Measurements from ENCODE around the gene RAB37. TPM values are rescaled to one million over a fixed set of nuclear protein-coding genes. Genes with fewer than 3 reads are reported as not detected.

Gene RAB37
- polyA plus RNA-seq, 4 donors, result 4.0 to 6.0 (median 5.4) TPM

DNA sequence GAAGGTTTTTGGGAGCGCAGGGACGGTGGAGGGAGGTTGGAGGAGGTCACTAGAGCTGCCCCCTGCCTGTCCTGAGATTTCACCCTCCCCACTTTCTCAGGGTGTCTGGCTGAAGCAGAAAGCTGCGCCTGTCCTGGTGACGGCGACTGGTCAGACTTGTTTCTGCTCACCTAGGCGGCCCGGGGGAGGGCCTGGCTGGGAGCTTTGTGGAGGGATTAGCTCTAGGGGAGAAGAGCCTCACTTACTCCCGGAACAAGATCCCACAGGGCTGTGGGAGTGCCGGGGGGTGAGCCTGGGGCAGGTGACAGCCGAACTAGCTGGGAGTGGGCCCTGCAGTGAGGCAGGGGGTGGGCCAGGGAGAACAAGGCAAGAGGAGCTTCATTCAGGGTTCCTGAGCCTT is 22.9 kb downstream of the RAB37 start:
- no peak for DNase-seq (ENCODE audit: low read depth in 4 of 4, low spot score in 3 of 4)

DNA sequence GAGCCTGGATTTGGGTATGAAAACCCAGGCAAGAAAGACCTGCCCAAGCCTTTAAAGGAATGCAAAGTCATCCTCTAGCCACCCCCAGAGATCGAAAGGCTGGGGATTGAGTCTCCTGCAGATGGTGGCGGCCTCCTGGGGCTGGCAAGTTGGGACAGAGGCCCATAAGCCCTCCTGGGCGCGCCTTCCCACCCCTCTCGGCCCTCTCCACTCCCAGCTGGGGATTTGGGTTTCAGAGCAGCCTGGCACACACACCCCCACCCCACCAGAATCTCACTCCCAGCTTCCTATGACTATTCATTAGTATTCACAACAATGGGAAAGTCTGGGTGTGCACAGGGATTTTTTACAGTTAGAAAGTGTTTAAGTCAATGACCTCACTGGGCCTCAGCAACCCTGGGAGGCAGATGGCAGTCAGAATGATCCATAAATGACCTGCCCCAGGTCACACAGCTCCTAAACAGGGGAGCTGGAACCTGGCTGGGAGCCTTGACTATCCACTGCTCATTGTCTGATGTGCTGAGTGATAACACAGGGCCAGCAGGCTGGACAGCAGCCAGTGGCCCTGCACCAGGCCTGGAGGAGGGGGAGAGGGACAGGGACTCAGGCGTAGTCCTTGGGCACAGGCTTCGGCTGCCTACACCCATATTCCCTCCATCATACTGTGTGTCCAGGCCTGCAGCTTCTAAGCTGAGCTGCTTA is 23.5 kb downstream of the RAB37 start:
- DNase-seq (ENCODE audit: low read depth in 4 of 4, low spot score in 3 of 4), result no peak

- DNase-seq (ENCODE audit: low read depth in 4 of 4, low spot score in 3 of 4), result no peak
These were observed 24.4 kb downstream of the RAB37 start for GRCh38 chr17:74761419-74761818.

GRCh38 chr17:74761931-74762330 is 24.9 kb downstream of the RAB37 start:
- DNase-seq (ENCODE audit: low read depth in 4 of 4, low spot score in 3 of 4), result no peak

- peak in 2 of 4 donors; percentile 71 to 74 for DNase-seq (ENCODE audit: low read depth in 4 of 4, low spot score in 3 of 4)
These were observed 26.7 kb downstream of the RAB37 start for GRCh38 chr17:74763565-74764387.

DNA sequence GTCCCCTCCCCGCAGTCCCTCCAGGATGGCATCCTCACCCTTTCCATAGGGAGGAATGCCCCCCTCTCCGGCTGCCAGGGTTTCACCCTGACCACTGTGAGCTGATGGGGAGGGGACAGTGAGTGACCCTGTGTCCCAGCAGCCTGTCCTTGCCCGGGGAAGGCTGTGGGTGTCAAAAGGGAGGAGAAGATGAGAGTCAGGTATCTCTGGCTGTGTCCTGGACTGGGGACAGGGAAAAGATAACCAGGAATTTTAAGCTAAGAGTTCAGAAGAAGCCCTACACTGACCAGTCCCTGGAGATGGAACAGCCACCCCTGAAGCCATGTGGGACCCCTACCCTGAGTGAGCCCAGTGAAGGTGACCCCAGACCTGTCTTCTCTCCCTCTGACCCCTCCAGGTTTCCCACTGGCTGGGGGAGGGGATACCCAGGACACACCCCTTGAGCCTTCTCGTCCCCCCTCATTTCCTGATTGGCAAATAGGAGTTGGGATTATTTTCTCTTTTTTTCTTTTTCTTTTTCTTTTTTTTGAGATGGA is 27.8 kb downstream of the RAB37 start:
- no peak for DNase-seq (ENCODE audit: low read depth in 4 of 4, low spot score in 3 of 4)

DNA sequence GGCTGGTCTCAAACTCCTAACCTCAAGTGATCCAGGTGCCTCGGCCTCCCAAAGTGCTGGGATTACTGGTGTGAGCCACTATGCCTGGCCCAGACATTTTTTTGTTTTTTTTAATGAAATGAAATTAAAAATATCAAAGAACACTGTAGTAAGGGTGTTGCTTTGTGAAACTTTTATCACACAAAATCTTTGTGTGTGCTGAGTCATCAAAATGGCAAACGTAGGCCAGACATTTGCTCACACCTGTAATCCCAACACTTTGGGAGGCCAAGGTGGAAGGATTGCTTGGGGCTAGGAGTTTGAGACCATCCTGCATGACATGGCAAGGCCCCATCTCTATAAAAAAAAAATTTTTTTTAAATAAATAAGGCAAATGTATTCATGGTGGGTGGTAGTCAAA is 29.4 kb downstream of the RAB37 start:
- no peak for DNase-seq (ENCODE audit: low read depth in 4 of 4, low spot score in 3 of 4)

DNA sequence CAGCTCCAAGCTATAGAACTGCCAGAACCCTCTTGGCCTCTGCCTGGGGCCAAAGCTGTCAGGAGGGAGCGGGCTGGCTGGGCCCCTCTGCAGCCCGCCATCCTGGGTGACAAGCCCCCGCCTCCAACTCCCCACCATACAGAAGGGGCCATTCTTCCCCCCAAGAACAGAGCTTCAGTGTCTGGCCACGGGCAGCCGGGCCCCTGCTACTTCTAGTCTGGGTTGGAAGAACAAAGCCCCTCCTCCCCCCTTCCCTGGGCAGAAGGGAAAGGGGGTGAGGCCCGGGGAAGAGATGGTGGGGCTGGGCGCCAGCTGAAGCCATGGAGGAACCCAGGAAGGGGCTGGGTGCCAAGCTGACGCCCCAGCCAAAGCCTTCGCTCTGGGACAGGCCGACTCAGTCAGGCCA is 30.1 kb downstream of the RAB37 start:
- no peak for DNase-seq (ENCODE audit: low read depth in 4 of 4, low spot score in 3 of 4)

GRCh38 chr17:74768069-74768762 is 31.2 kb downstream of the RAB37 start:
- DNase-seq (ENCODE audit: low read depth in 4 of 4, low spot score in 3 of 4), result no peak

GRCh38 chr17:74768763-74769114 is 31.7 kb downstream of the RAB37 start:
- DNase-seq (ENCODE audit: low read depth in 4 of 4, low spot score in 3 of 4), result no peak

DNA sequence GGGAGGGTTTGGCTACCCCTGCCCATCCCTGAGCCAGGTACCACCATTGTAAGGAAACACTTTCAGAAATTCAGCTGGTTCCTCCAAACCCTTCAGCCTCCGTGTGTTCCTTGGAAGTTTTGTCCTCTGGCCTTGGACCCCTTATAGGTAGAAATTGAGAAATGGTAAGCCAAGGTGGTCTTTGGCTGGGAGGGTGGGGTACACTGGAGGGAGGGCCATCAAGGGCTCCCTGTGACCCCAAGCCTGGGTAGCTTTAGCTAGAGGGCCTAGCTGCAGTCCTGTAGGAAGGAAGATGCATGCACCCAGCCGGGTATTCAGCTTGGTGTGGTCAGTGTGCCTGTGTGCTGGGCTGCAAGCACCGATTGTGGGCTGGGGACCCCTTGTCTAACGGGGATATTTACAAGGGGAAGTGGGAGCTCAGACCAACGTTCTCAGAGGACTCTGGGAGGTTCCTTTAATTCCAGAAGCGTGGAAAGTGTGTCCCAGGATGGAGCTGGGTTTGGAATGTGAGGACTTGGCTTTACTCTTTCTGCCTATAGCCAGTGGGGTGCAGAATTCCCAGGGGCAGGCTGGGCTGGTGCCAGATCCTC is 32.3 kb downstream of the RAB37 start:
- no peak for DNase-seq (ENCODE audit: low read depth in 4 of 4, low spot score in 3 of 4)

GRCh38 chr17:74769856-74770497 is 32.9 kb downstream of the RAB37 start:
- DNase-seq (ENCODE audit: low read depth in 4 of 4, low spot score in 3 of 4), result no peak

- no peak for DNase-seq (ENCODE audit: low read depth in 4 of 4, low spot score in 3 of 4)
These were observed 33.7 kb downstream of the RAB37 start for GRCh38 chr17:74770498-74771318.

- DNase-seq (ENCODE audit: low read depth in 4 of 4, low spot score in 3 of 4), result no peak
These were observed 34.4 kb downstream of the RAB37 start for GRCh38 chr17:74771319-74771914.

GRCh38 chr17:74772053-74772452 is 35.0 kb downstream of the RAB37 start:
- DNase-seq (ENCODE audit: low read depth in 4 of 4, low spot score in 3 of 4), result no peak

- no peak for DNase-seq (ENCODE audit: low read depth in 4 of 4, low spot score in 3 of 4)
These were observed 36.4 kb downstream of the RAB37 start for GRCh38 chr17:74773414-74773813.

DNA sequence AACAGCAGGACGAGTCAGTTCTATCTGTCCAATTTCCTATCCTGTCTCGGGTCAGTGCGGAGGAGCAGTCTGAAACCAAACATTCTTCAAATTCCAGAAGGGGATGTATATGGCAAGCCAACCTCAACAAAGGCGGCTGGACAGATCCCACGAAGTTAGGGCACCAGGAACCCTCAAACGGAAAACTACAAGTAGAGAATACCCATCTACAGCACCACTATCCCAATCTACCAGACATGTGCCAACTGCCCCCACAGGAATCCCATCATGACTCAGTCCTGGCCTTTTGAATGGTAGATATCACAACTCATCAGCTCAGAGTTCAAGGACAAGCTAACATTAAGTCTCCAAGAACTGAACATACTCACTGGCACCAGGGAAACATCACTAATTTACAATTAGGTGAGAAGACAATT is 36.8 kb downstream of the RAB37 start:
- DNase-seq (ENCODE audit: low read depth in 4 of 4, low spot score in 3 of 4), result no peak

DNA sequence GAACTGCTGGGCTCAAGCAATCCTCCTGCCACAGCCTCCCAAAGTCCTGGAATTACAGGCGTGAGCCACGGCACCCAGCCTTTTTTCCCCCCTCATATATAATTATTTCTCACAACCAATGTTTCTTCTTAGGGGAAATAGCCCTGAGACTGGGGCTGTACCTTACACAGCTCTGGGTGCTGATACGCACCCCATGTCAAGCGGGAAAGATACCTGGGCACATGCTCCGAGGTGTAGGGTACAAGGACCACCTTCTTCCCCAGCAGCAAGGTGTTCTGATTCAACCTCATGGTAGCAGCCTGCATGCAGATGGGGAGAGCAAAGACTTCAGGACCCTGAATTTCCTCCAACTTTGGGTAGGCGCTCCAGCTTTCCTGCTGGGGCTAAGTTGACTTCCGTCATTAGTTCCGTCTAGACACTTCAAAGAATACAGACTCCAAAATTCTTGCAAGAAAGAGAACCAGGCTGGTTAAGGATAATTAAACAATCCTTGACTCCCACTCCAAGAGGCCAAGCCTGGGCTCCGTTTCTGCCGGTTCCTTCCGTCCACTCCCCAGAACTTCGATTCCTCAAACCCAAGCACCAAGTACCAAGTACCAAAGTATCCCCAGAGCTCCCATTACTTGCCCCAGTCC is 38.5 kb downstream of the RAB37 start:
- DNase-seq (ENCODE audit: low read depth in 4 of 4, low spot score in 3 of 4), result no peak
